Superior temporal gyrus (tissue), 1 donor: ENCODE data around the gene NTRK1.

Experiments
- DNase-seq: peaks from one replicate; pipeline ENCODE4 v3.0.0-alpha.2; 2016; ENCODE audit errors: extremely low spot score

The NTRK1 gene

GRCh38 chr1:156860628-156861423, at the start of gene NTRK1:
NTRK1 (plus strand) TSS chr1:156860865; CDS start chr1:156860935, 70 bp downstream.
- DNase-seq, result peak; percentile 18

GRCh38 chr1:156811168-156811567, 49.5 kb upstream of the NTRK1 start:
- no peak for DNase-seq

- no peak for DNase-seq
Observed at GRCh38 chr1:156812293-156812990, 48.2 kb upstream of the NTRK1 start.

GRCh38 chr1:156813298-156813697, 47.4 kb upstream of the NTRK1 start:
- no peak for DNase-seq

- DNase-seq, result peak; percentile 57
Observed at GRCh38 chr1:156813750-156814570, 46.7 kb upstream of the NTRK1 start.

GRCh38 chr1:156814571-156815260, 45.9 kb upstream of the NTRK1 start:
- DNase-seq, result no peak

- no peak for DNase-seq
Observed at GRCh38 chr1:156815307-156815826, 45.3 kb upstream of the NTRK1 start.

- DNase-seq, result no peak
Observed at GRCh38 chr1:156815961-156816422, 44.7 kb upstream of the NTRK1 start.

- no peak for DNase-seq
Observed at GRCh38 chr1:156816561-156817328, 43.9 kb upstream of the NTRK1 start, which contains the start of gene SH2D2A. SH2D2A (minus strand) TSS chr1:156816848; CDS start chr1:156816708, 140 bp downstream.

- DNase-seq, result no peak
Observed at GRCh38 chr1:156821801-156822200, 38.9 kb upstream of the NTRK1 start.

GRCh38 chr1:156822680-156823079, 38.0 kb upstream of the NTRK1 start:
- DNase-seq, result no peak

GRCh38 chr1:156823210-156823790, 37.4 kb upstream of the NTRK1 start:
- no peak for DNase-seq

GRCh38 chr1:156826630-156827029, 34.0 kb upstream of the NTRK1 start:
- DNase-seq, result peak; percentile 22

GRCh38 chr1:156828400-156829124, 32.1 kb upstream of the NTRK1 start:
- DNase-seq, result no peak

GRCh38 chr1:156832434-156832833, 28.2 kb upstream of the NTRK1 start:
- no peak for DNase-seq

GRCh38 chr1:156833603-156834002, 27.1 kb upstream of the NTRK1 start:
- no peak for DNase-seq

- DNase-seq, result no peak
Observed at GRCh38 chr1:156834322-156834721, 26.3 kb upstream of the NTRK1 start.

GRCh38 chr1:156836041-156836654, 24.5 kb upstream of the NTRK1 start:
- no peak for DNase-seq

- no peak for DNase-seq
Observed at GRCh38 chr1:156836892-156837291, 23.8 kb upstream of the NTRK1 start.
